T-helper 1 cell treated with Interleukin-12 subunit alpha and Interleukin-12 subunit beta and Interleukin-4 antibody, amounts not matched to agents 30 ng/mL and 1 ng/mL, for 36 hours (primary cell): Measurements from ENCODE around the gene TNS1. TPM values are rescaled to one million over a fixed set of nuclear protein-coding genes. Genes with fewer than 3 reads are reported as not detected.
"Not testable (repeated sequence)": the region's sequence is repeated elsewhere in the genome, so short reads cannot be mapped to it uniquely, and the experiment has no call there.

ENCODE experiments used
- intact Hi-C: fragments of 100-400 bp; cut with micrococcal nuclease; formaldehyde crosslinking; loops from one replicate; pipeline ENCODE4 v1.15.1; 2024
- total RNA-seq: library from RNA; stranded (reverse); gene quantifications from 2 replicates; pipeline ENCODE4 v1.2.3, GENCODE V29; 2022

Gene TNS1
- total RNA-seq, 1 donor from 2014 or later = 1.0 TPM

DNA sequence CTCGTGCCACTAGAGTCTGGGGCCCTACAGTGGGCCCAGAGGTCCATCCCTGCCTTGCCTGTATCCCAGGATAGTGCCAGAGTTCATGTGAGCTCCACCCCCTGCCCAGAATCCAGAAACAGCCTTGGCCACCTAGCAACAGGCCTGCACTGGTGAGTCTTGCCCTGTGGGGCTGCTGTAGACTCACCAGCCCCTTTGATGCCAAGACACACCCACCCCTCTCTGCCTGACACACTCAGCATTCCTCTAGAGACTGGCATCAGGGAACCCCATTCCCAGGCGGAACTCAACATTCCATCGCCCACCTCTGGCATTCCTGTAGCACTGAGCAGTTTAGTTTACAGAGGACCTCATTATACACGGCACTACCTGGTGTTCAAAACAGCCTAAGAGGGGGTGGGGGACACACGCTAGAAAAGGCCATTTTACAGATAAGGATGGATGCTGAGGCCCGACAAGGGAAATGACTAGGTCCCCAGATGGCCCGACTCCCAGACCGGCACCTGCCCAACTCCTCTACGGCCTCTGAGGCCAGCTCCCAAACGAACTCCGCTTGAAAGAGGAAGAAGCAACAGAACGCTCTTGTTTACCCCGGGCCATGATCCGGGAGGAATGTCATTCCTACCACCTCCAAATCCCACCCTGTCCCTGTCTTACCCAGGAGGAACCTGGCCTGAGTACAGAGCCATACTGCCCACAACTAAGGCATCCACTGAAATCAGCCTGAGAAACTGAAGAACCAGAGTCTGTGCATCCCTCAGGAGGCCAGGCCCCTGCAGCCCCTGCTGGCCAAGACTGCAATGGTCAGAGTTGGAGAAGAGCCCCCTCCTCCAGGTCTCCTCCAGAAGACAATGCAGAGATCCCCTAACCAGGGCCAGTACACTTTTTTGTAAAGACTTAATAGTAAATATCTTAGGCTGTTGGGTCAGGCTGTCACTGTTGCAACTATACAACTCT, 180.2 kb downstream of the TNS1 start:
- intact Hi-C loops = no loop called here

- intact Hi-C loops = no loop called here
Observed at GRCh38 chr2:217821536-217822147, 181.2 kb downstream of the TNS1 start.

DNA sequence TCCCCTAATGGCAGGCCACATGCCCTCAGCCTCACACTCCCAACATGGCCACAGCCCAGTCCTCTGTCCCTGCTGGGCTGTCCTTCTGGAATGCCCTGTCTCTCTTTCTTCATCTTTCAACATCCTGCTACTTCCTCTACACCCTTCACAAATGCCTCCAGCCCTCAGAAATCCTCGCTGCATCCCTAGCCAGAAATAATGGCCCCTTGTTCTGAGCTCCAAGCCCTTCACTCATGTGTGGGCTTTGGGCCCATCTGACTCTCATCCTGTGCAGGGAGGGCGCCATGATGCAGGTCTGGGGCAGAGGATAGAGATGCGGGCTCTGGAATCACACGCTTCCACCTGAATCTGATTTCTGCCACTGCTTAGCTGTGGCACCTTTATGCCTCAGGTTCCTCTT, 181.9 kb downstream of the TNS1 start:
- intact Hi-C loops = no loop called here

- intact Hi-C loops = no loop called here
Observed at GRCh38 chr2:217820091-217820819, 182.5 kb downstream of the TNS1 start.

DNA sequence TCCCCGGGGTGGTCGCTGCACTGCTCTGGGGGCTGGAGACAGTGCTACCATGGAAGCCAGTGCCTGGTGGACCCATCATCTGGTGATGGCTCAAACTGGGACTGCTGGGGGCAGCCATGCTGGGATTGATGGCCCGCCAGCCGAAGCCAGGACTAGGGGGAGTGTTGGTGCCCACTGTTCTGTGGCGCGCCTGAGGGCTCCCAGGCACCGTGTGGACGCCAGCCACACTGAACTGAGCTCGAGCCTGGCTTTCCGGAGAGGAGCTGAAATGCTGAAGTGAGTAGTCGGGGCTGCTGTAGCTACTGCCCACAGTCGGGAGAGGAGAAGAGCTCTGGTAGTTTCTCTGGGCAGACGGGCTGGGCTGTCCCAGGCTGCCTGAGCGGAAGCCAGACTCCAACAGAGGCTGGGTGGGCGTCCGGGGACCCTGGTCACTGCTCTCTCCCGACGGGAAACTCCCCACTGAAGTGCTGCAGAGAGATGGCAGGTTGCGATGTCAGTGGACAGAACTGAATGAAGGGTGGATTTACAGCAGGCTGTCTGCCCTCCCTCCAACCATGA, 184.4 kb downstream of the TNS1 start:
- intact Hi-C loops = no loop called here

GRCh38 chr2:217817466-217818292, 185.1 kb downstream of the TNS1 start:
- intact Hi-C loops = no loop called here

DNA sequence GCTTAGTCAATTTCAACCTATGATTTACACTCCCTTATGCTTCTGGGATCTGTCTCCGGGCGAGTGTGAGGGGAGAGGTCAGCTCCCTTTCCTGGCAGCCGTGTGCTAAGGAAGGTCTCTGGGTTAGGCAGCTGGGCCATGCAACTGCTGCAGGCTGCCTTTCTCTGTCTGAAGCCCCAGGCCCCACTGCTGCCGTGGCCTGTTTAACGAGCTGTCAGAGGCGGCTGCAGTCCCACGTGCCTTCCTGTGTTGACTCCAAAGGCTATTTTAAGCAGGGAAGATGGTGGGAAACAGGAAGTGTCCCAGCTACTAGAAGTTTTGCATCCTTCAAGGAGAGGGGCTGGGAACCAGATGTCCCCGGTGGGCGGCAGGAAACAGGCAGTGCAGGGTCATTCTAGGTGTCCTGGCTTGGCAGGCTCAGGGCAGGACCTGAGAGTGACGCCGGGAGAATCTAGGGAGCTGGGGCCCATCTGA, 186.4 kb downstream of the TNS1 start:
- intact Hi-C loops = no loop called here

DNA sequence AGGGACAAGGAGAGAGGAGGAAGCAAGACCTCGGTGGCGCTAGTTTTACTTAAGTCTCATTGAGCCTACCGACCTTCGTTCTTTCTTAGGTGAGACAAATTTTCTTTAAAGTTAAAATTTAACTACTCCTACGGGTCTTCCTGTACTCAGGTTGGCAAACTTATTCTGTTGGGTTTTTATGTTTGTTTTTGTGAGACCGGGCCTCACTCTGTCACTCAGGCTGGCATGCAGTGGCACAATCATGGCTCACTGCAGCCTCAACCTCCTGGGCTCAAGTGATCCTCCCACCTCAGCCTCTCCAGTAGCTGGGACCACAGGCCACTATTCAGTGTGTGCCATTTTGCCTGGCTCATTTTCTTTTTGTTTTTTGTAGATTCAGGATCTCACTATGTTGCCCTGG, 189.0 kb downstream of the TNS1 start:
- intact Hi-C loops = no loop called here

DNA sequence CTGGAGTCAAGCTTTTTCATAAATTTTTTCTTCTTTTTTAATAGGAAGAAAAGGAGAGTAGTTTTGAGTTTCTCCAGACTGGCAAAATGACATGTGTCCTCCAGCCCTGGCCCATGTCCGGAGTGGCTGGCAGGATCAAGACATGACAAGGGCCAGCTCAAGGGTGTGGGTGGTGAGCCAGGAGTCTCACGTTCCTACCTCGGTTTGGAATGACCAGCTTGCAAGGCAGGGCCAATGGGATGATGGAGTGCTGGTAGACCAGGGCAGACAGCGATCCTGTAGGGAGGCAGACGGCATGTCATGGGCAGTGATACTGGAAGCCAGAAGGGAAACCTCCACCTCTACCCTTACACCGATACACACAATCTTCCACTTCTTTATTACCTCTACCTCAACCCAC, 190.6 kb downstream of the TNS1 start:
- intact Hi-C loops = no loop called here

GRCh38 chr2:217810260-217810659, 192.5 kb downstream of the TNS1 start:
- intact Hi-C loops = no loop called here

- intact Hi-C loops = no loop called here
Observed at GRCh38 chr2:217809736-217810135, 193.1 kb downstream of the TNS1 start.

GRCh38 chr2:217808967-217809366, 193.8 kb downstream of the TNS1 start:
- intact Hi-C loops = not testable (repeated sequence)

- intact Hi-C loops = no loop called here
Observed at GRCh38 chr2:217808326-217808725, 194.5 kb downstream of the TNS1 start.

GRCh38 chr2:217807753-217808152, 195.0 kb downstream of the TNS1 start:
- intact Hi-C loops = no loop called here

DNA sequence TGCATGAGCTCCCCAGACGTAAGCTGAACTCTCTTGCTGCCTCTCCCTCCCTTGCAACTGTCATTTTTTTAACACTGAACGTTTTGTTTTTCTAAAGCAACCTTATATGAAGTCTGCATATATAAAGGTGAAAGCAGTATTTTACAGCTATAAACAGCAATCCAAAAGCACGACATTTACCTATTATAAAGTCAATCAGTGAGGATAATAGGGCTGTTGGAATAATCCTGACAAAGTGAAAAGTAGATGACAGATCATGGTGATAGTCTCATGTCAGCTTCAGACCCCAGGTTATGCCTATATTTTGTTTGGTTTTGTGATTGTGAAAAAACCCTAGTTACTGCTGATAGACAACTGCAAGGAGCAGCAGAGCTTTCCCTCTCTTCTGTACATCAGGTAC, 195.8 kb downstream of the TNS1 start:
- intact Hi-C loops = no loop called here

GRCh38 chr2:217806482-217806765, 196.4 kb downstream of the TNS1 start:
- intact Hi-C loops = no loop called here

DNA sequence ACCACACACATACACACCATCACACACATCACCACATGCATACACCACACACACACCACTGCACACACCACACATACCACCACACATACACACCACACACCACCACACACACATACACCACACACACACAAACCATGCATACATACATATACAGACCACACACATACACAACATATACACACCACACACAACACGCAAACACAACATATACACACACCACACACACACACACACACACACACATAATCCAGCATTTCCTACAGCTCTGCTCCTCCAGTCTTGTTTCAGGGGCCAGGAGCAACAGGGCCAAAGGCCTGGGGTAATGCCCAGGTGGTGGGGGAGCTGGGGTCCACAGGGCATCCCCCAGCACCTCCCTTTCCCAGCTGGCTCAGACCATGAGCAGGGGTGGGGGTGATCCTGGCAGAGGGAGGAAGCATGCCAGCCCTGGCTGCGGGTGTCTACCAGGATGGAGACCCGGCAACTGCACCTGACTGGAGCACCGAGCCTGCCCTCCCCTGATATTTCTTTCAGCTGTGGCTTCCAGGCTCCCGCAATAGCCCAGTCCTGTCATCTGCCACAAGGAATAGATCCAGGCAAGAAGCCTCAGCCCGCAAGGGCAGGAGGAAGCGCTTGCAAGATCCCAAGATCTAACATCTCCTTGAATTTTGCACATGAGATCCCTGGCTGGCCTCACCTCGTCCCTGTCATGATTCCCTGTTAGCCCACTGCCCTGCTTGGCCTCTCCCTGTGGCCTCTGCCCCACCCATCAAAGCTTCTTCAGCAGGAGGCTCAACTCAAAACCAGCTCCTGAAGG, 196.9 kb downstream of the TNS1 start:
- intact Hi-C loops = no loop called here

- intact Hi-C loops = no loop called here
Observed at GRCh38 chr2:217804791-217805667, 197.8 kb downstream of the TNS1 start.

DNA sequence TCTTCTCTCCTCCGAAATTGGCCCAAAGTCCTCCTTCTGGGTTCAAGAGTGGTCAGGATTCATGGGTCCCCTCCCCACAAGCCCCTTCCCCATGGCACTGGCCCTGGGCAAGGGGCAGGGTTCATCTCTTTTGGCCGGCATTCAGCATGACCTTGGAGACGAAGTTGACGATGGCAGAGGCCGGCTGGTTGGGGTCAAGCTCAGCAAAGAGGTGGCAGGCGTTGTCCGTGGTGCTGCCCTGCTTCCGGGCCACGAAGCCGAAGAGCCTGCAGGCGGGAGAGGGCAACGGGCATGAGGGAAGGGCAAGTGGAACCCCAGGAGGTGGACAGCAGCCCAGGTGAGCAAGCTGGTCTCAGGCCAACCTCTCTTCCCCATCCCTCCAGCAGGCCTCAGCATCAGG, 198.5 kb downstream of the TNS1 start:
- intact Hi-C loops = no loop called here
